HEK293 (cell line): ENCODE measurements around the gene WDR11.

Experiments
- CTCF ChIA-PET: fragments of 350-600 bp; formaldehyde crosslinking; extraction: SDS; loops from one replicate; lab custom pipeline; 2021; ENCODE audit warnings: antibody characterized with exemption; lab: Yijun Ruan, JAX
- POLR2A ChIA-PET: fragments of 300-600 bp; formaldehyde crosslinking; extraction: SDS; loops from one replicate; lab custom pipeline; 2020; ENCODE audit warnings: antibody characterized with exemption, inconsistent platforms; lab: Yijun Ruan, JAX
- H3K27ac ChIP-seq: fragments of 200-500 bp; sonication (Bioruptor generic); 2 replicates; pipeline ENCODE4 v1.5.1; 2014; ENCODE audit warnings: low read depth, low read length, control low read depth, inconsistent platforms; ENCODE audit errors: extremely low read depth
- H3K36me3 ChIP-seq, 2 experiments: fragments of 200-500 bp in 1 of 2; sonication (Bioruptor generic) in 1 of 2; 1 replicate in 1 of 2; 2 replicates in 1 of 2; pipeline ENCODE4 v1.5.1; 2014 to 2017; ENCODE audit warnings: inconsistent platforms in 2 of 2, low read length in 2 of 2; ENCODE audit not compliant: control insufficient read depth in 2 of 2, insufficient read depth in 1 of 2
- H3K4me1 ChIP-seq: fragments of 200-500 bp; sonication (Bioruptor generic); 2 replicates; pipeline ENCODE4 v1.5.1; 2014; ENCODE audit warnings: mild to moderate bottlenecking, low read length, inconsistent platforms; ENCODE audit not compliant: control insufficient read depth, insufficient read depth
- H3K4me3 ChIP-seq: 2 replicates; pipeline ENCODE4 v1.5.1; 2011; ENCODE audit warnings: low read depth, mild to moderate bottlenecking, control low read depth, low read length, moderate library complexity
- H3K9me3 ChIP-seq: fragments of 200-500 bp; sonication (Bioruptor generic); 2 replicates; pipeline ENCODE4 v1.5.1; 2014; ENCODE audit warnings: low read depth, low read length, inconsistent platforms; ENCODE audit not compliant: control insufficient read depth, insufficient read depth
- CTCF ChIP-seq: fragments of 450-650 bp; formaldehyde crosslinking; IDR thresholded peaks from 2 replicates; pipeline ENCODE4 v1.5.1; 2016; ENCODE audit warnings: missing biosample characterization, missing genetic modification characterization
- GLIS1 ChIP-seq: fragments of 450-650 bp; formaldehyde crosslinking; IDR thresholded peaks from 2 replicates; pipeline ENCODE4 v1.5.1; 2016; ENCODE audit warnings: missing biosample characterization, missing genetic modification characterization
- KLF1 ChIP-seq: fragments of 450-650 bp; formaldehyde crosslinking; IDR thresholded peaks from 2 replicates; pipeline ENCODE4 v1.5.1; 2016; ENCODE audit warnings: missing biosample characterization, missing genetic modification characterization
- MZF1 ChIP-seq: fragments of 450-650 bp; formaldehyde crosslinking; IDR thresholded peaks from 2 replicates; pipeline ENCODE4 v1.5.1; 2017; ENCODE audit warnings: missing biosample characterization, missing genetic modification characterization, borderline replicate concordance
- PRDM10 ChIP-seq: fragments of 450-650 bp; formaldehyde crosslinking; IDR thresholded peaks from 2 replicates; pipeline ENCODE4 v1.5.1; 2016; ENCODE audit warnings: missing biosample characterization, missing genetic modification characterization
- SP3 ChIP-seq: fragments of 450-650 bp; formaldehyde crosslinking; IDR thresholded peaks from 2 replicates; pipeline ENCODE4 v1.5.1; 2016; ENCODE audit warnings: missing biosample characterization, missing genetic modification characterization
- SP7 ChIP-seq: fragments of 450-650 bp; formaldehyde crosslinking; IDR thresholded peaks from 2 replicates; pipeline ENCODE4 v1.5.1; 2016; ENCODE audit warnings: missing biosample characterization, missing genetic modification characterization
- ZBTB11 ChIP-seq: fragments of 450-650 bp; formaldehyde crosslinking; conservative IDR thresholded peaks from 2 replicates; pipeline ENCODE4 v1.5.1; 2016; ENCODE audit warnings: low read depth, missing biosample characterization, missing genetic modification characterization
- ZBTB17 ChIP-seq: fragments of 450-650 bp; formaldehyde crosslinking; IDR thresholded peaks from 2 replicates; pipeline ENCODE4 v1.5.1; 2016; ENCODE audit warnings: missing biosample characterization, missing genetic modification characterization
- ZBTB26 ChIP-seq: fragments of 450-650 bp; formaldehyde crosslinking; optimal IDR thresholded peaks from 2 replicates; pipeline ENCODE3; 2016; ENCODE audit warnings: missing biosample characterization, mild to moderate bottlenecking, missing genetic modification characterization
- ZBTB6 ChIP-seq: fragments of 450-650 bp; formaldehyde crosslinking; IDR thresholded peaks from 2 replicates; pipeline ENCODE4 v1.5.1; 2017; ENCODE audit warnings: missing biosample characterization, missing genetic modification characterization
- ZEB2 ChIP-seq: fragments of 450-650 bp; formaldehyde crosslinking; IDR thresholded peaks from 2 replicates; pipeline ENCODE4 v1.5.1; 2016; ENCODE audit warnings: missing biosample characterization, missing genetic modification characterization
- ZNF2 ChIP-seq: fragments of 450-650 bp; formaldehyde crosslinking; IDR thresholded peaks from 2 replicates; pipeline ENCODE4 v1.5.1; 2016; ENCODE audit warnings: missing biosample characterization, missing genetic modification characterization
- ZNF202 ChIP-seq: fragments of 450-650 bp; formaldehyde crosslinking; IDR thresholded peaks from 2 replicates; pipeline ENCODE4 v1.5.1; 2016; ENCODE audit warnings: missing biosample characterization, missing genetic modification characterization, borderline replicate concordance
- ZNF391 ChIP-seq: fragments of 450-650 bp; formaldehyde crosslinking; IDR thresholded peaks from 2 replicates; pipeline ENCODE4 v1.5.1; 2016; ENCODE audit warnings: low read depth, missing biosample characterization, missing genetic modification characterization, borderline replicate concordance
- ZNF426 ChIP-seq: fragments of 450-650 bp; formaldehyde crosslinking; IDR thresholded peaks from 2 replicates; pipeline ENCODE4 v1.5.1; 2017; ENCODE audit warnings: missing biosample characterization, missing genetic modification characterization, mild to moderate bottlenecking, inconsistent platforms, moderate library complexity
- ZNF610 ChIP-seq: fragments of 450-650 bp; formaldehyde crosslinking; IDR thresholded peaks from 2 replicates; pipeline ENCODE4 v1.5.1; 2016; ENCODE audit warnings: missing biosample characterization, missing genetic modification characterization, borderline replicate concordance
- ZNF654 ChIP-seq: fragments of 450-650 bp; formaldehyde crosslinking; IDR thresholded peaks from 2 replicates; pipeline ENCODE4 v1.5.1; 2016; ENCODE audit warnings: low read depth, missing biosample characterization, missing genetic modification characterization
- ZNF660 ChIP-seq: fragments of 450-650 bp; IDR thresholded peaks from 2 replicates; pipeline ENCODE4 v1.5.1; 2018; ENCODE audit warnings: missing biosample characterization, mild to moderate bottlenecking, missing genetic modification characterization
- ZNF664 ChIP-seq: fragments of 450-650 bp; formaldehyde crosslinking; IDR thresholded peaks from 2 replicates; pipeline ENCODE4 v1.5.1; 2016; ENCODE audit warnings: missing biosample characterization, missing genetic modification characterization
- ZNF692 ChIP-seq: fragments of 450-650 bp; formaldehyde crosslinking; IDR thresholded peaks from 2 replicates; pipeline ENCODE4 v1.5.1; 2016; ENCODE audit warnings: missing biosample characterization, missing genetic modification characterization
- ZSCAN30 ChIP-seq: fragments of 450-650 bp; IDR thresholded peaks from 2 replicates; pipeline ENCODE4 v1.5.1; 2018; ENCODE audit warnings: missing biosample characterization, mild to moderate bottlenecking, missing genetic modification characterization, moderate library complexity
- ZXDB ChIP-seq: fragments of 450-650 bp; formaldehyde crosslinking; IDR thresholded peaks from 2 replicates; pipeline ENCODE4 v1.5.1; 2016; ENCODE audit warnings: missing biosample characterization, missing genetic modification characterization

WDR11 gene

GRCh38 chr10:120948889-120949608, 97.9 kb downstream of the WDR11 start:
- H3K4me3 ChIP-seq = peak overlapping the region; percentile 8
- peak overlapping the region; percentile 4; the same call in 1 of the 2 replicates for H3K27ac ChIP-seq
- H3K36me3 ChIP-seq = no peaks in the 10 kb centered on the region
- POLR2A ChIA-PET = interaction anchor here (0.9 kb wide), 1 partner anchor 239 kb away, joined by 3 read pairs; no protein-coding TSS in a partner anchor
- no peaks in the 10 kb centered on the region for H3K9me3 ChIP-seq
- peaks cover 7% of the 10 kb centered on the region for H3K4me1 ChIP-seq
- CTCF ChIA-PET = interaction anchor here (0.6 to 2.2 kb wide), 61 partner anchors 9 to 952 kb away, joined by 3 to 9 read pairs (median 3); no protein-coding TSS in a partner anchor
- TF ChIP-seq KLF1 (0 out of 2 replicates have a peak, but pooled peaks have one; percentile 32), MZF1 (tag by site-specific recombination) (no peak; the same call in 1 of the 2 replicates), ZNF654 (tag by site-specific recombination) (peak; percentile 64), PRDM10 (tag by site-specific recombination) (peak; percentile 69), ZNF610 (tag by site-specific recombination) (0 out of 2 replicates have a peak, but pooled peaks have one; percentile 35), ZNF391 (peak; percentile 55; the same call in 1 of the 2 replicates), ZNF202 (no peak), ZEB2 (tag by site-specific recombination) (peak; percentile 58), ZSCAN30 (peak; percentile 91), ZBTB26 (tag by site-specific recombination) (peak; percentile 58), SP7 (tag by site-specific recombination) (peak; percentile 53), ZNF692 (tag by site-specific recombination) (peak; percentile 21; the same call in 1 of the 2 replicates), ZNF2 (tag by site-specific recombination) (peak; percentile 70; the same call in 1 of the 2 replicates), ZXDB (tag by site-specific recombination) (peak; percentile 91), ZNF660 (peak; percentile 63; the same call in 1 of the 2 replicates), ZBTB11 (tag by site-specific recombination) (no peak), ZBTB6 (tag by site-specific recombination) (peak; percentile 99), SP3 (peak; percentile 48; the same call in 1 of the 2 replicates), ZBTB17 (peak; percentile 58; the same call in 1 of the 2 replicates), ZNF664 (tag by site-specific recombination) (peak; percentile 77), GLIS1 (tag by site-specific recombination) (0 out of 2 replicates have a peak, but pooled peaks have one; percentile 12), CTCF (peak; percentile 93), ZNF426 (tag by site-specific recombination) (no peak)
